ENCODE data around the gene CUL3.

- TF ChIP-seq CTCF (conservative IDR thresholded peaks at IDR 0.05; ENCODE audit: low read depth, low read length) (no peak), EZH2 (IDR thresholded peaks at IDR 0.05; ENCODE audit: borderline replicate concordance, low read depth, low read length, poor library complexity, severe bottlenecking) (no peak)
These were observed 153.1 kb downstream of the CUL3 start for GRCh38 chr2:224432003-224432579.

Data from A673 (cell line).